IPS-NIHi11 (cell line): ENCODE data around the gene RPH3AL.
"Not testable (repeated sequence)": the region's sequence is repeated elsewhere in the genome, so short reads cannot be mapped to it uniquely, and the experiment has no call there.

ENCODE experiments used
- DNase-seq: peaks from one replicate; pipeline ENCODE4 v3.0.0; 2012; ENCODE audit warnings: mixed read lengths, low spot score

The RPH3AL gene

DNA sequence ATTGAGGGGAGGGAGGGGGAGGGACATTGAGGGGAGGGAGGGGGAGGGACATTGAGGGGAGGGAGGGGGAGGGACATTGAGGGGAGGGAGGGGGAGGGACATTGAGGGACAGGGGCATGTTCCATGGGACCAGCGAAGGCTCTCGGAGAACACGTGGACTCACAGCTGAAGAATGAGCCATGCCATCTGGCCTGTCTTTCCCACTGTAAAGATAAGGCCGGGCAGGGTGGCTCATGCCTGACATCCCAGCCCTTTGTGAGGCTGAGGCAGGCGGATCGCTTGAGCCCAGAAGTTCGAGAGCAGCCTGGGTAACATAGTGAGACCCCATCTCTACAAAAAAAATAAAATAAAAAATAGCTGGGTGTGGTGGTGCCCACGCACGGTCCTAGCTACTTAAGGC lies 32.5 kb downstream of the RPH3AL start:
- no peak for DNase-seq

DNA sequence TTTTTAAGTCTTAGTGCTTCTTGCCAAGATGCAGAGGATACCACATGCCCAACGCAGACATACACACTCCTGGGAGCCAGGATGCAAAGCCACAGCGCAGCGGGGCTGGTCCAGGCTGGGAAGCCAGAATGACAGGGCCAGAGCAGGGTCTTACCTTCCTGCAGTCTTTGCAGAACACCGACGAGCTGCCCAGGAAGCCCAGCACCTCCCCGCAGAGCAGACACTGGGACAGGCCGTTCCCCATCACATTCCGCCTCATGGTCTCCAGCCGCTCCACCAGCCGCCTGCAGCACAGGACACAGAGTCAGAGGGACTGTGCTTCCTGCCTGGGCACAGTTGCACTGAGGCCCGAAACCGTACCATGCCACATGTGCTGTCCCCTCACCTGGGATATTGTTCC lies 33.3 kb downstream of the RPH3AL start:
- DNase-seq = no peak

DNA sequence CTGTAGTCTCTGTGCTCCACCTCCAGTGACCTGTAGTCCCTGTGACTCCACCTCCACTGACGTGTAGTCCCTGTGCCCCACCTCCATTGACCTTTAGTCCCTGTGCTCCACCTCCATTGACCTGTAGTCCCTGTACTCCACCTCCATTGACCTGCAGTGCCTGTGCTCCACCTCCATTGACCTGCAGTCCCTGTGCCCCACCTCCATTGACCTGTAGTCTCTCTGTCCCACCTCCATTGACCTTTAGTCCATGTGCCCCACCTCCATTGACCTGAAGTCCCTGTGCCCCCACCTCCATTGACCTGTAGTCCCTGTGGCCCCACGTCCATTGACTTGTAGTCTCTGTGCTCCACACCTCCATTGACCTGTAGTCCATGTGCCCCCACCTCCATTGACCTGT lies 35.5 kb downstream of the RPH3AL start:
- not testable (repeated sequence) for DNase-seq

DNA sequence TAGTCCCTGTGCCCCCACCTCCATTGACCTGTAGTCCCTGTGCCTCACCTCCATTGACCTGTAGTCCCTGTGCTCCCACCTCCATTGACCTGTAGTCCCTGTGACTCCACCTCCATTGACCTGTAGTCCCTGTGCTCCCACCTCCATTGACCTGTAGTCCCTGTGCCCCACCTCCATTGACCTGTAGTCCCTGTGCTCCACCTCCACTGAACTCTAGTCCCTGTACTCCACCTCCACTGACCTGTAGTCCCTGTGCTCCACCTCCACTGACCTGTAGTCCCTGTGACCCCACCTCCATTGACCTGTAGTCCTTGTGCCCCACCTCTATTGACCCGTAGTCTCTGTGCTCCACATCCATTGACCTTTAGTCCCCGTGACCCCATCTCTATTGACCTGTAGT lies 37.2 kb downstream of the RPH3AL start:
- not testable (repeated sequence) for DNase-seq

DNA sequence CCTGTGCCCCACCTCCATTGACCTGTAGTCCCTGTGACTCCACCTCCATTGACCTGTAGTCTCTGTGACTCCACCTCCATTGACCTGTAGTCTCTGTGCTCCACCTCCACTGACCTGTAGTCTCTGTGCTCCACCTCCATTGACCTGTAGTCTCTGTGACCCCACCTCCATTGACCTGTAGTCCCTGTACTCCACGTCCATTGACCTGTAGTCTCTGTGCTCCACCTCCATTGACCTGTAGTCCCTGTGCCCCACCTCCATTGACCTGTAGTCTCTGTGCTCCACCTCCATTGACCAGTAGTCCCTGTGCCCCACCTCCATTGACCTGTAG lies 38.0 kb downstream of the RPH3AL start:
- DNase-seq = not testable (repeated sequence)

DNA sequence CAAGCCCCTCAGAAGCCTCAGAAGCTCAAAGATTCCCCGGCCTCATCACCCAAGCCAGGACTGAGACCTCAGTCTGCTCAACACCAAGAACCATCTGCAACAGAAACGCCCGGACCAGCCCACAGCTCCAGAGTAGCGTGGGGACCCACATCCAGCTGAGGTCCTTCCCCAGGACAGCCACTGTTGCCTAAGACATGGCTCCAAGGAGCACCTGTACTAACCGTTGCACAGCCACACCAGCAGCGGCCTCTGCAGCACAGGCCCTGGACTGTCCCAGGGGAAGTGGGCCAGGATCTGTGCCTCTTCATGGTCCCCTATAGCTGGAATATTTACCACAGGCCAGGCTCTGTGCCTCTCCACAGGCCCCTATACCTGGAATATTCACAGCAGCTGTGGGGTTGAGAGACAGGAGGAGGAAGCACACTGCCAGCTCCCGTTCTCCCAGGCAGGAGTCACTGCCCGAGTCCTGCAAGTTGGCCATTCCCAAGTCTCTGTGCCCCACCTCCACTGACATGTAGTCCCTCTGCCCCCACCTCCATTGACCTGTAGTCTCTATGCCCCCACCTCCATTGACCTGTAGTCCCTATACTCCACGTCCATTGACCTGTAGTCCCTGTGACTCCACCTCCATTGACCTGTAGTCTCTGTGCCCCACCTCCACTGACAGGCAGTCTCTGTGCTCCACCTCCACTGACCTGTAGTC lies 38.5 kb downstream of the RPH3AL start:
- no peak for DNase-seq

DNA sequence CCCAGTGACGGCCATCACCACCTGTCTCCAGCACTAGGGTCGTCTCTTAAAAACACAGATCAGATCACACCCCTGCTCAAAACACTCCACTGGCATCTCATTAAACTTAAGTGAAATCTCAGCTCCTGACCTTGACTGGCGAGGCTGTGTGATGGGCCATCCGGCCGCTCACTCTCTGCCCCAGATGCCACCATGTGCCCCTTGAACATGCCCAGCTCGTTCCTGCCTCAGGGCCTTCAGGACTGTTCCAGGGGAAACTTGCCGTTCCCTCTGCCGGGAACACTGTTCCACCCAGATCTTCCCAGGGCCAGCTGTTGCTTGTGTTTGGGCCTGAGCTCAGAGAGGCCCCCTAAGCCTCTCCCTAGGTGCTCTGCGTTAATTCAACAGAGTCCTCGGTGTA lies 39.4 kb downstream of the RPH3AL start:
- no peak for DNase-seq

DNA sequence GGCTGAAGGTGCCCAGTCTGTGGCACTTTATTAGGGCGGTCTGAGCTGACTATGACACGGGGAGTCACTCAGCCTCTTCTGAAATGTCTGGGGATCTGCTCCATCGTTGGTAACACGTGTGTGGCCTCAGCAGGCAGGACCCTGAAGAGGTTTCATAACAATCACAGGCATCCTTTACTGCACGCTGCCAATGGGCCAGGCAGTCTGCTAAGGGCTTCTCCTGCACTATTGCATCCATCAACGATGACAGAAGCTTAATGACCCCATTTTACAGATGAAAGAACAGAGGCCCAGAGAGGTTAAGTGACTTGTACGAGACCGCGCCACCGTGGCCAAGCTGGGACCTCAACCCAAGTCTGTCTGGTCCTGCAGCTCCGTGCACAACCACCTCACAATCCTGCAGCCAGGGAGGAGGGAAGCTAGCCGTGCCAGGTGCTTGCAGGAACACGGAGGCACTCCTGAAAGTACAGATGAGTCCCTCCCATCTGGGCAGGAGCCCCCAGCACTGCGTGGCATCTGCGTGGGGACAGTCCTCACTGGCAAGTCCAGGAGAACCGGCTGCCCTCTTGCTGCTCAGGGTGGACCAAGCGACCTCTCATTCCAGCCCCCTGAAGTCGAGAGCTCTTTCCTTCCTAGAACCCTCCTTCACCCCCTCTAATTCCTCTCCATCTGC lies 40.0 kb downstream of the RPH3AL start:
- no peak for DNase-seq

DNA sequence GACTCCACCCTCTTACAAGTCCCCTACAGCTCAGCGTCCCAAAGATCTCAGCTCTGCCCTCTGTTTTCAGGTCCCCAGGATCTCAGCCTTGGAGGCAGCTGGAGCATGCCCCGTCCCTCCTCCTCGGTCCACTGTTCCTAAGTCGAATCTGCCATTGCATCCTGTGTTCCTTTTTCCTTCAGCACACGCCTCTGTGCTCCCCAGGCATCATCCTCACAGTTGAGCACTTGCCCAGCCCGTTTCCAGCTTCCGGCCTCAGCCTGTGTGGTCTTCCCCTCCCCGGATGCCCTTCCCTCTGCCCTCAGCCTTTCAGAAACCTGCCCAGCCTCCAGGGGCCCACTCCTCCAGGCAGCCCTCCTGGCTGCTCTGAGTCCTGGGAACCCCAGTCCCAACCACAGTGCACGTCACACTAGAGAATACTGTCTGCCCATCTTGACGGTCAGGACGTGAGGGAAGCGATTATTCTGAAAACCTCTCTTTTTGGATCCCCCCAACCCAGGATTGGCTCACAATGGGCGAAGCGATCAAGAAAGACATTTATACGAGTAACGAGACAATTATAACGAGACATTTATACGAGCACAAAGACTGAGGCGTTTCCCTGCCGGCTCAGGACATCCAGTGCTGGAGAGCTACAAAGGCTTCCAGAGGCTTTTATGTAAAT lies 41.4 kb downstream of the RPH3AL start:
- DNase-seq = no peak

DNA sequence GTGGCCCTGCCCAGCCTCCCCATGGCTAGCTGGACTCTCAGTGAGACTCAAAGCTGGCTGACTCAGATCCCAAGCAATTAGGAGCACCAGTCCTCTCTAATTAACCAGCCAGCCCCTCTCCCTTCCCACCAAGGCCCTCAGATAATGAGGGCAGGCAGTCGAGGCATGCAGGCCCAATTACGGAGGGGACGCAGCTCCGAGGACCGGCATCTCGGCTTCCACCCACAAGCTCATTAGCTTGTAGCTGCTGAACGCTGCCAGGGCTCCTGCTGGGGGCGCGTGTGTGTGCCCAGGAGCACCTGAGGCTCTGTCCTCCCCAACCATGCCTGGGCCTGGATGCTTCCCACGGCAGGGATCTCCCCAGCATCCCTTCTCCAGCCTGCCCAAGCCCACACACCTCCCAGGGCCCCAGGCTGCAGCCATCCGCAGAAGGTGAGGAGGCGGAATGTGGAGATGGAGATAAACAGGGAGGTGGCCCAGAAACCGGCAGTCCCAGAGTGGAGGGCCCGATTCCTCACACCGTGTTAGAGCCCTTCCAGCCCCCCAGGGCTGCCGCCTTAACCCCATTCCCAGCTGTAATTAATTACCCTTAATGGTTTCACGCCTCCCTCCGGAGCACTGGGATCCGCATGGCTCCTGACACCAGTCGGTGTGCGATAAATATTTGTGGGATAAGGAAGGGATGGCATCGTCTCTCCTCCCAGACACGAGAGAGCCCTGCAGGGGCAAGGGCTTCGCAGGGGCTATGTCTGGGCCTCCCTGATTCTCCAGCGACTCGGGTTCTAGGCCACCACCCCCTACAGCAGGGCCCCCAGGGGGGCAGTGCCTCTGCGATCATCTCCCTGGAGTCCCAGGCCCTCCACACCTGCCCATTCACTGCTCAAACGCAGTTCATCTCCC lies 42.2 kb downstream of the RPH3AL start:
- DNase-seq = no peak

DNA sequence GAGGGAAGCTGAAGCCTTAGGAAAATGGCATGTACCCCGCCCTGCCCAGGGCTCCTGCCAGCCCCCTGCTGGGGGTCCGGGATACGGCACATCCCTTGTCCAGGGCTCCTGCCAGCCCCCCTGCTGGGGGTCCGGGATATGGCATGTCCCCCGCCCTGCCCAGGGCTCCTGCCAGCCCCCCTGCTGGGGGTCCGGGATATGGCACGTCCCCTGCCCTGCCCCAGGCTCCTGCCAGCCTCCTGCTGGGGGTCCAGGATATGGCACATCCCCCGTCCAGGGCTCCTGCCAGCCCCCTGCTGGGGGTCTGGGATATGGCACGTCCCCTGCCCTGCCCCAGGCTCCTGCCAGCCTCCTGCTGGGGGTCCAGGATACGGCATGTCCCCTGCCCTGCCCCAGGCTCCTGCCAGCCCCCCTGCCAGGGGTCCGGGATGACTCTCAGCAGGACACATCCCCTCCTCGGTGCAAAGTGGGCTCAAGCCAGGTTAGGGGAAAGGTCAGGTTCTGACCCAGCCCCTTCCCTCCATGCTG lies 43.2 kb downstream of the RPH3AL start:
- peak; percentile 64 for DNase-seq

DNA sequence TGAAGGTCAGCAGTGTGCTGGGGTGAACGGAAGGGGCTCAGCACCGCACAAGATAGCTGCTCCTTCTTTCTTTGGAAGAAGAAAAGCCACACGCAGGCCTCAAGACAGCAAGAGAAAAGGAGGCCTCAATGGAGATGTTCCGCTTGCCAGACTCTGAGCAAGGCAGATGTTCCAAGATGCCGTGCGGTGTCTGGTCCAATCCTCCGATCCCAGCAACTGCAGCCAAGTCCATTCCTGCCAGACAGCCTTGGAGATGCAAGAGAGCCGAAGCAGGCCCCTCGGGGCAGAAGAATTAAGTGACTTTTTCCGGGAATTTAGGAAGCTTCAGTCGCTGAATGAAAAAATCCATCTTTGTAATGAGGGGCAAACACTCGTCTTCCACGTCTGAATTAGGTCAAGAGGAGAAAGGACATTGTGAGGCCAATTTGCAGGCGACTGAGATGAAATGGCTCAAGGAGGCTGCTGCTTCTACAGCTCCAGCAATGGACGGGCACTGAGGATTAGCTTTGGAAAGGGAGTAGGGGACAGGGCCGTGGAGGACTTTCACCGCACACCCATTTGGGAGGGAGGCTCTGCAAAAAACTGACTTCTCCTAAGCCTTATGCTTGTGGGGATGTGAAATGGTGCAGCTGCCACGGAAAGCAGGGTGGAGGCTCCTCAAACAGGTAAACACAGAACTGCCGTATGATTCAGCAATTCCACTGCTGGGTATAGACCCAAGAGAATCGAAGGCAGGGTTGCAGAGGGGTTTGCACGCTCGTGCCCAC lies 44.7 kb downstream of the RPH3AL start:
- no peak for DNase-seq

DNA sequence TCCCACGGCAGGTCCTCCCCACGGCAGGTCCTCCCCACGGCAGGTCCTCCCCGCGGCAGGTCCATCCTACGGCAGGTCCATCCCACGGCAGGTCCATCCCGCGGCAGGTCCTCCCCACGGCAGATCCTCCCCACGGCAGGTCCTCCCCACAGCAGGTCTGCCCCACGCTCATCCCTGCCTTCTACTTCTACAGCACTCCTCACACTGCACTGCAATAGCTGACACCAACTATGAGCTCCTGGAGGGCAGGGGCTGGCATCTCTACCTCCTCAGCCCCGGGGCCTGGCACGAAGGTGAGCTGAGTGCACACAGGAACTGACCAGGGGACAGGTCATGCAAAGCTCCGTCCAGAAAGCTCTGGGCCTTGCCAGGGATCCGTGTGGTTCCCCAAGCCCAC lies 45.3 kb downstream of the RPH3AL start:
- DNase-seq = no peak

DNA sequence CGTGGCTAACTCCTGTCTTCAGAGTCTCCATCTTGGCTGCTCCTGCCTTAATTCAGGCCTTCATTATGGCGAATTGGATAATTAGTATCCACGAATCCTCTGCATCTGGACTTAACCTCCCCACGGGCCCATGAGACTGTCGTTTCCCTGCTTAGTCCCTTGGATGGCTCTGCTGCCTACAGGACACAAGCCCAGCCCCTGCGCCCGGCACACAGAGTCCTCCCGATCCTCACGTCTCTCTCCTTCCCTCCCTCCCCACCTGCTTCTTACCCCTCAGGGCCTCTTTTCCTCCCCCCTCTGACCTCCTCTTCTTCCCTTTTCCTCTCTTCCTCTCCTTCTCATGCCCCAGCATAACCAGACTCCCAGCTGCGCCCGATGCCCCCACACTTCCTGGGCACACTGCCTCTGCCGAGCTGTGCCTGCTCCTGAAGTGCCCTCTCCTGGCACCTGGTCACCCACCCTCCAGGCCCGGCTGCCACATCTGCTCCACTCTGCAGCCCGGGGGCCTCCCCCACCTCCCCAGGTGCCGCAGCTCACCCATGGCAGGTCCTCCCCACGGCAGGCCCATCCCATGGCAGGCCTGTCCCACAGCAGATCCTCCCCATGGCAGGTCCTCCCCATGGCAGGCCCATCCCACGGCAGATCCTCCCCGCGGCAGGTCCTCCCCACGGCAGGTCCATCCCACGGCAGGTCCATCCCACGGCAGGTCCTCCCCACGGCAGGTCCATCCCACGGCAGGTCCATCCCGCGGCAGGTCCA lies 45.9 kb downstream of the RPH3AL start:
- DNase-seq = no peak

DNA sequence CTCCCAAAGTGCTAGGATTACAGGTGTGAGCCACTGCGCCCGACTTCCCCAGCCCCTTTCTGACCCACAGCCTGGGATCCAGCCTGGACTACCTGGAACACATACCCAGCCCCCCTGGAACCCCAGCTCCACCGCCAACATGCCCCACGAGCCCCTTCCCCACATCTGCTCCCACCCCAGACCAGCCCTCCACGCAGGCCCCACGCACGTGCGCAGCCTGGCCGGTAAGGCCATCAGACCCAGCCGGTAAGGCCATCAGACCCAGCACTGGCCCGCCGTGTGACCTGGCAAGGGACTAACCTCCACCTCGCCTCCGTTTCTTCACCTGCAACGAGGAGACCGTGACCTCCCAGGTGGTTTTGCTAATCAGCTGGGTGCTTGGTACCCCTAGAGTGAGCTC lies 46.5 kb downstream of the RPH3AL start:
- DNase-seq = no peak

DNA sequence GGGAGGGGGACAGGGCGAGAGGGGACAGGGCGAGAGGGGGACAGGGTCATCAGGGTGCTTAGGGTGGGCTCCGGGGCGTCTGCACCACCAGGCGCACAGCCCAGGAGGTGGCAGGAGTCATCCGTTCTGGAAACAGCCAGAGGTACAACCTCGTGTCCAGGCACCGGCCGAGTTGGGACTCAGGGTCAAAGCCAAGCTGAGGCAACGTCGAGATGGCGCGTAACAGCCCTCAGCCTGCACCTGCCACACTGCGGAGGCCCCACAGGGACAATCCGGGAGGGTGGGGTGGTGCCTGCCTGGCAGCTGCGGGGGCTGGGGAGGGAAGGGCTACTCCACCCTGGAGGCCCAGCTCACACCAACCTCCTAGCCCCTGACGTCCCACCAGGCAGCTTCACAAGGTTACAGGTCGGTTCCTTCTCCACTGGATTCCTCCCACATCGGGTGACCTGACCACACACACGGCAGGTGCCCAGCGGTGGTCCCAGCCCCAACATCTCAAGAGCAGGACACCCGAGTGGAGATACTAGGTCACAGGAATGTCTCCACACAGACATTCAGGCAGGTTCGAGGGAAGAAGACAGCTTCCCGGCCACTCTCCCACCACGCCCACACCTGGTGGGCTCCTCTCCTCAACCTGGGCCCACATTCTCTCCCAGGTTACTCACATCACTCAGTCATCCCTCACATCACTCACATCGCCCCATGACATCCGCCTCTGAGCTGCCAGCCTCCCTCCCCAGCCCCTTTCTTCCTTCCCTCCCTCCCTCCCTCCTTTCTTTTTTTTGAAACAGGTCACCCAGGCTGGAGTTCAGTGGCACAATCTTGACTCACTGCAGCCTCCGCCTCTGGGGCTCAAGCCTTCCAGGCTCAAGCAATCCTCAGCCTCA lies 47.3 kb downstream of the RPH3AL start:
- no peak for DNase-seq

DNA sequence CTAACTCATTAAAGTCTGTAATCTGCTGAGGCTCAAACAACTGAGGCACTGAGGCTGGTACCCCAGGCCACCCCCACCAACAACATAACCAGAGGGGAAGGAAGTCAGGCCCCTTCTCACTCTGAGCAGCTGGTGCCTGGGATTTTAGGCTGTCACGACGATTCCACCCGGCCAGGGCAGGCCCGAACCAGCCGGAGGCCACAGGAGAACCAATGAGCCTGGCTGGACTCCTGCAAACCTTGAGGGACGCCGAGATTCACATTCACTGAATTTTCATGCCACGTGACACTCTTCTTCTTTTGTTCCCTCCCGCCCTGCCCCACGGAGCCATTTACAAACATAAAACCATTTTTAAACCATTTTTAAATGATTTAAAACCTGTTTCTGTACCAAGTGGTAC lies 48.1 kb downstream of the RPH3AL start:
- DNase-seq = no peak

DNA sequence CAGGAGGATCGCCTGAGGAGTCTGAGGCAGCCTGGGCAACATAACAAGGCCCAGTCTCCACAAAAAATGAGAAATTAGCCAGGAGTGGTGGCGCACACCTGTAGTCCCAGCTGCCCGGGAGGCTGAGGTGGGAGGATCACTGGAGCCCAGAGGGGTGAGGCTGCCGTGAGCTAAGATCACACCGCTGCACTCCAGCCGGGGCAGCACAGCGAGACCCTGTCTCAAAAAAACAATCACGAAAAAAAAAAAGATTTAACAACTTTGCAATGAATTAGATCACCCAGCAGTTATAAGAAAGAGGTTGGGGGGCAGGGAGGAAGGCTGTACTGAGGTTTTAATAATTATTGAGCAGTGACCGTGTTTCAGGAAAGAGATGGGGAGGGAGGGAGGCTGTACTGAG lies 49.4 kb downstream of the RPH3AL start:
- no peak for DNase-seq

DNA sequence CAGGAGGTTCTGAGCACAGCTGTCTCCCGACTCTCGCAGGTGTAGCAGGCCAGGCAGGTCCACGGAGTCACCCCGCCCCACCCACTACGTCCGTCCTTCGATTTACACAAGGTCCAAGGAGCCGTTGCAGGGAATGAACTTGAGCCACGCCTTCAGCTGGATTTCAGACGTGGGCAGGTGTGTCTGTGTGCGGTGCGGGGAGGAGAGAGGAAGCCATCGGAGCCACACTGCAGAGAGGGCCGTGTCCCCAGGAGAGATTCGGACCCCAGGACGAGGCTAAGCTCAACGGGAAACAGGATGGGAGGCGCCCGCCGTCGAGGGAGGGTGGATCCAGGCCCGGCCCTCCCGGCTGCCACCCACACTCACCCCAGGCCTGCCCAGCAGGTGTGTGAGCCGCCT lies 50.3 kb downstream of the RPH3AL start:
- no peak for DNase-seq
